NOMO-1 treated with dmso at 0.1 percent for 144 hours (cell line): ENCODE measurements around the gene ZSCAN23.
"Not testable (repeated sequence)": the region's sequence is repeated elsewhere in the genome, so short reads cannot be mapped to it uniquely, and the experiment has no call there.

Source experiments
- DNase-seq: peaks from one replicate; lab custom pipeline; 2025; ENCODE audit not compliant: unreplicated experiment; lab: John Stamatoyannopoulos, UW

Gene ZSCAN23

DNA sequence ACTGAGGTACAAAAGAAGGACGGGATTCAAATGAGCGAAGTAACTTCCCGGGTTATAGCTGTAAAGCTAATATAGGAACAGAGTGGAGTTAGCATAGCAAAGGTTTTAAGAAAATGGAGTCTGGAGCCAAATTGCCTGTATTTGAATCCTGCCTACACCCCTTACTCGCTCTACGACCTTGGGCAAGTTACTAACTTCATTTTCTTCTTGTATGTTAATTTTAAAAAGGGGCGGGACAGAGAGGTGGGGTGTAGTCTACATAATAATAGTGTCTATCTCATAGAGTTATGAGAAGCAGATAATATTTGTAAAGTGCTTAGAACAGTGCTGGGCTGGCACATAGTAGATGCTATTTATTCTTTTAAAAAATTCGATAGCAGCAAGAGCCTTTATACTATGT, 705 bp downstream of the ZSCAN23 start:
- DNase-seq, result no peak

- no peak for DNase-seq
These were observed 6.9 kb downstream of the ZSCAN23 start for GRCh38 chr6:28436404-28436803.

- no peak for DNase-seq
These were observed 10.2 kb downstream of the ZSCAN23 start for GRCh38 chr6:28433119-28433518.

DNA sequence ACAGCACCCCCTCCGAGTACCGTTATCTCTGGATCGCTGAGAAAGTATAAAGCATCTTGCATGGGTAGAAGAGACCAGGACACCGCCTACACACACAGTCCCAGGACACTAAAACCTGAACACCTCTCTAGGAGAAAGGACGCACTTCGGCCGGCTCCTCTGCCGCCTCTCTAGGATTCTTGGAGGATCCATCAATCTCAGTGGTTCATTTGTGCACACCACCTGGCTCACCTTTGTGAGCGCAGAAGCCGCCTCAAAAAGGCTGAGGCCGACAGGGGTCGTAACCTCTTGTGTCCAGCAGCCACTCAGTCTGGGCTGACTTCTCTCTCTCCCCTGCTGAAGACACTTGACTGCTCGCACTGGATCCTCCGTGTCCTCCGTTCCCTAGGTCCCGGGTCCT, 13.5 kb downstream of the ZSCAN23 start:
- no peak for DNase-seq

- no peak for DNase-seq
These were observed 17.2 kb downstream of the ZSCAN23 start for GRCh38 chr6:28425944-28426541.

DNA sequence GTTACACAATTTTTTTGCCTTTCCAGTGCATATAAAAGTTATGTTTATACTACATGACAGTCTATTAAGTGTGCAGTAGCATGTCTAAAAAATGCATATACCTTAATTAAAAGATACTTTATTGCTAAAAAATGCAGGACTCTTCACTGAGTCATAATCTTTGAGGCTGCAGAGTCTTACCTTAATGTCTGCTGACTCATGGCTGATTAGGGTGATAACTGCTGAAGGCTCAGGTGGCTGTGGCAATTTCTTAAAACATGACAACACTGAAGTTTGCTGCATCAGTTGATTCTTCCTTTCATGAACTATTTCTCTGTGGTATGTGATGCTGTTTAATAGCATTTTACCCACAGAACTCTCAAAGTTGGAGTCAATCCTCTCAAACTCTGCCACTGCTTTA, 19.1 kb downstream of the ZSCAN23 start:
- no peak for DNase-seq

DNA sequence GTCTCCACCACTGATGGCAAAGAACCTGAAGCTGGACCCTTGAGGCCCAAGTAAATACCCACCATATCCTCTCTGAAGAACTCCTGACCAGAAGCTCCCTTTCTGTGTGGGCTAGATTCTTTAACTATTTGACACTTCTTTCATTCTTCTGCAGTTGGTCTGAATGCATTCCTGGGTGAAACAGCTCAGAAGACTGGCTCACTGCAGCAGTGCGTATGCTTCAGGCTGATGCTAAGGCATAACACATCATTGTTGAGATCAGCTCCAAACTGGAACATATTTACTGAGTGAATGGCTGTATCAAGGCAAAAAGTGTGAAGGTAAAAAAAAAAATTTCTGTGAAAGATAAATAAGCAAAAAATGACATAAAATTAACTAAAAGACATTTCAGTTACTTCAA, 19.7 kb downstream of the ZSCAN23 start:
- DNase-seq, result no peak

- no peak for DNase-seq
These were observed 29.6 kb downstream of the ZSCAN23 start for GRCh38 chr6:28413681-28414080.

- DNase-seq, result no peak
These were observed 32.5 kb downstream of the ZSCAN23 start for GRCh38 chr6:28410767-28411166.

DNA sequence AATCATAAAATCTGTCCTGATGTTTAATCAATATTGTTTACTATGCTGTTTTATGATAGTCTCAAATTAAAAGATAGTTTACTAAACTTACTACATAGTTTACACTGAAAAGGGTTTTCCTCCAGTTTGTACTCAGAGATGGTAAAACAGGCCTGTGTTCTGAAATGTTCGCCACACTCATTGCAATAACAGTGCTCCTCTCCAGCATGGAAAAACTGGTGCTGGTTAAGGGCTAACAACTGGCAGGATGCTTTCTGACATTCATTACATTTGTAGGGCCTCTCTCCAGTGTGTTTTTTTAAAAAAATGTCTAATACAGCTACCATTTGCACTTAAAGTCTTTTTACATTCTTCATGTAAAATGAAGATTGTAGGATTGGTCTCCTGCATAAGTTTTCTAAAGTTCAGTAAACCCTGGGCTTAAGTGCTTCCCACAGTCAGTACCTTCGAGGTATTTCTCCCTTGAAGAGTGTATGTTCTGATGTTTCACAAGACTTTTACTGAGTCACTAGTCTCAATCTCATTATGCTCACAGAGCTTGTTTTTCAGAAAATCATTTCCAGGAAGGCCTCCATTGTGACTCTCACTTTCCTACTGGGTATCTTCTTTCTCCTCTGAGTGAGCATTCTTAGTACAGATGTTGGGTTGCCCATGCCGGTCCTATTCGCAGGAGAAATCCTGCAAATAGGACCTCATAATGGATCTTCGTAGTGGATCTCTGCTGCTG, 35.1 kb downstream of the ZSCAN23 start:
- DNase-seq, result no peak

DNA sequence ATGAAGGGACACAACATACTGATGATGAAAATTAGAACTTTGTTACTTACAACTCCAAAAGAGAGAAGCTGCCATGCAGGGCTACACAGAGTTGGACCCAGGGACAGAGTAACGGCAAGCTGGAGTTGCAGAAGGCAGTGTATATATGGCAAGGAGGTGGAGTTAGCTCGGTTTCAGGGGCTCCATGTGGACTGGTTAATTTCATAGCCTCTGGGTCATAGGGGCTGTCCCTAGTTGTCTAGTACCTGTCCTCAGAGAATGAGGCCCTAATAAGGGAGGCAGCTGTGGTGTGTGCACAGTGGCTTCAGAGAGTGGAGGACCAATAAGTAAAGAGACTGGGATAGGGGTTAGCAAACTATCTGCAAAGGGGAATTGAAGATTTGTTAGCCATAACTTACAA, 35.9 kb downstream of the ZSCAN23 start:
- no peak for DNase-seq

GRCh38 chr6:28403923-28404322, 39.4 kb downstream of the ZSCAN23 start:
- not testable (repeated sequence) for DNase-seq

- no peak for DNase-seq
These were observed 41.1 kb downstream of the ZSCAN23 start for GRCh38 chr6:28402197-28402596.

DNA sequence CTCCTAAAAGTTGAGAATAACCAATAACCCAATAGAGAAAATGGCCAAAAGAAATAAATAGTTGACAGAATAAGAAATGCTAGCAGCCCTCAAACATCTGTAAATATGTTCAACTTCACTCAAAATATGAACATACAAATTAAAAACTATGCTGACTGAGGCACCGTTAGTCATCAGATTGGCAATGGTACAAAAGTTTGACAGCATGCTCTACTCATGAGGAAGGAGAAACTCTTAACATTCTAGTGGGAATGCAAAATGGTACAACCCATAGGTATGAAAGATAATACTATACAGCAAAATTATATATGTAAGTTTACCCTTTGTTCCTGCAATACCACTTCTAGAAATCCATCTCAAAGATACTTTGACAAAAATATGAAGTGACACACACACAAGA, 42.1 kb downstream of the ZSCAN23 start:
- DNase-seq, result no peak

GRCh38 chr6:28400122-28400451, 43.2 kb downstream of the ZSCAN23 start:
- DNase-seq, result no peak

GRCh38 chr6:28399350-28400121, 43.8 kb downstream of the ZSCAN23 start, which contains the start of gene ZSCAN12:
ZSCAN12 (minus strand) TSS chr6:28399747; CDS start chr6:28398405, 1,342 bp downstream.
- DNase-seq, result peak; percentile 69

GRCh38 chr6:28395918-28396317, 47.4 kb downstream of the ZSCAN23 start:
- DNase-seq, result no peak

DNA sequence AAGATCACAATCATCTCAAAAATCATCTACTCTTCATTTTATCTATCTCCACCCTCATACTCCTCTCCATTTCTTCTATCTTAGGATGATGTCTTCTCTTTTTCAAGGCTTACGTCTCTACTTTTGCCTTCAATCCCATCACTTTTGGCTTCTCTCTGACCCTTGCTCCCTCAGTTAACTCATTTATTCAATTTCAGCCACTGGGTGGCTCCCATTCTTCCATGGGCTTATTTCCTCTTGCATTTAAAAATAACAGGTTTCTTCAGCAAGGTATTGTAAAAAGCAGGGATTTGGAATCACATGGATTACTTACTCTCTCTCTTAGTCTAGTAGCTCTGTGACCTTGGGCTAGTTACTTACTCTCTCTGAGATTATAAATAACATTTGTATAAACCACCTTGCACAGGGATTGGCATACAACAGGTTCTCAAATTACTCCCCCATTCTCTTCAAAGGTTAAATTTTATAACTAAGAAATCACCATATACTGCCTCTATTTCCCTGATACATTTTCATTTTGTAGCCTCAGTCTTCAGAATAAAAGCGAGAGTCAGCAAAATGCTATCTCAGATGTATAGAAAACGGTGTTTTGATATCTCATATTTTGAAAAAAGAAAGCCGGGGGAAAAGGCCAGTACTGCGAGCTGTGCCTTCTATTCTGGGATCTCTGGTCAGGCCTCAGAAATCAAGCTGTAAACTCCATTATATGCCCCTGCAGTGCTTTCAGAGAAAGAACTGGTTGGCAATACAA, 49.2 kb downstream of the ZSCAN23 start:
- no peak for DNase-seq

DNA sequence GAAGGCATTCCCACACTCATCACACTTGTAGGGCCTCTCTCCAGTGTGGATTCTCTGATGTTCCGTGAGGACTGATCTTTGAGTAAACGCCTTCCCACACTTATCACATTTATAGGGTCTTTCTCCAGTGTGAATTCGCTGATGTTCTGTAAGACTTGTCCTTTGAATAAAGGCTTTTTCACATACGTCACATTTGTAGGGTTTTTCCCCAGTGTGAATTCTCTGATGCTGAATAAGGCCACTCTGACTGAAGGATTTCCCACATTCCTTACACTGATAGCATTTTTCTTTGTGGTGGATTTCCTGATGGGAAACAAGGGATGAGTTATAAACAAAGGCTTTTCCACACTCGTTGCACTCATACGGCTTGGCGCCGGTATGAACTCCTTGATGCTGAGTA, 52.6 kb downstream of the ZSCAN23 start:
- DNase-seq, result no peak

- DNase-seq, result no peak
These were observed 59.2 kb downstream of the ZSCAN23 start for GRCh38 chr6:28384143-28384533.
